Measurements from ENCODE around the gene SLC43A1.
"Not testable (repeated sequence)": the region's sequence is repeated elsewhere in the genome, so short reads cannot be mapped to it uniquely, and the experiment has no call there.

SLC43A1 gene

DNA sequence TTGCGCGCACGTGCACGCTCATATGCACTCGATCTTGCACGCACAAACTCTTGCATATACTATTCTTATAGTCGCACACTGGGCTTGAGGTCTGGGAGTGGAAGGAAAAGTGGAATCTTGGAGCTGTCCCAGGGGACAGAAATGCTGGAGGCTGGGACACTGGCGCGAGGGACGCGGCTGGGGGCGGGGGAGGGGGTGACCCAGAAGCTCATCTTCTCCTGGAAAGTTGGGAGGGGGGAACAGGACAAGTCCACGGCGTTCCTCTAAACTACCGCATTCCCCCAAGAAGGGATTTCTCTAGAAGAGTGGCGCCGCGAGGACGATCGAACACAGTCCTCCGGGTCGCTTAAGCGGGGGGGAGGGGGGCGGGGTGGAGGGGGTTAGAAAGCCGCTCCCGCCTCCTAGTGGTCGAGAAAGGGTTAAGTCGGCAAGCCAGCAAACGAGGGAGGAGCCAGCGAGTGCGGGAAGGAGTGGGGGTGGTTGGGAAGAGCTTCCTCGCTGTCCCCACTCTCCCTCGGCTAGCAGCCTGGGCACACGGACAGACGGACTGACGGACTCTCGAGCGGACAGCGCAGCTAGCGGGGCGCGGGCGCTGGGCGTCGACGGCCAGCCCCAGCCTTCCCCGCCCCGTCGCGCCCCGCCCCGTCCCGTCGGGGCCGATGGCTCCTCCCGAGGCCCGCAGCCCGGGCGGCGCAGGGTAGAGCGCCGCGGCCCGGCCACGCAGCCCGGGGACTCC lies 55.3 kb downstream of the SLC43A1 start, which contains the start of gene RTN4RL2:
Gene RTN4RL2 (plus strand): TSS at position 507 of the 736 bp plus-strand sequence. CDS start 338 bp downstream, outside the sequence.
- peak; percentile 75 for DNase-seq

DNA sequence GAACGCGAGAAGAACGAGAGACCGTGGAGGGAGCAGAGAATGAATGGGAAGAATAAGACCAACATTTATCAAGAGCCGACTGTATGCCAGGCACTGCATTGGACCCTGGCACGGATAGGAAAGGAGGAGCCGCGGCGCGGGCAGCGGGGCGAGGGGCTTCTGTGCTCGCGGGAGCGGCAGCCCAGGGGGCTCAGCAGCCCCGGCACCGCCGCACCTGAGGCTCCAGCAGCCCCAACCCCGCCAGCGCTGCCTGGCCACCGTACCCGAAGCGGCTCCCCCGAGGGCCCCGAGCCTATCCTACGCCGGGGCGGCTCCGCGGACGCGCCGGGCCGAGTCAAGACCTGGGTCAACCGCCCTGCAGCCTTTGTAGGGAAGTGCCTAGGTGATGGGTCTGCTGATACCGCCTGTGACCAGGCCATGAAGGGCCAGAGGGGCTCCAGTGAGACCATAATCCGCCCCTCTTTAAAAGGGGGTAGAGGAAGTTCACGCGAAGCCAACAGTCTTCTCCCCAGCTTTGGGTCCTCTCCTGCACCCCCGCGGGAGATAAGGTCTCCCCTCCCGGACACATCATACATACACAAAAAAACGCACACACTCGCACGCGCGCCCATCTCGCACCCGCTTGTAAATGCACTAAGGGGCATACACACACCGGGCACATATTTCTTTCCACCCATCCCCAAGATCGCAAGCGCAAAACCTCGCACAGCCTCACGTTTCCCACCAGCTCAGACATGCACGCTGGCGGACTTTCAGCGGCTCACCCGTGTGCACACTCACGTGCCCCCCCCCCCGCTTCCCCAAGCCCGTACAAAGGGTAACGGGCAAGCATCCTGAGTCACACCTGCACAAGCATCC lies 56.1 kb downstream of the SLC43A1 start:
- DNase-seq, result peak; percentile 68

DNA sequence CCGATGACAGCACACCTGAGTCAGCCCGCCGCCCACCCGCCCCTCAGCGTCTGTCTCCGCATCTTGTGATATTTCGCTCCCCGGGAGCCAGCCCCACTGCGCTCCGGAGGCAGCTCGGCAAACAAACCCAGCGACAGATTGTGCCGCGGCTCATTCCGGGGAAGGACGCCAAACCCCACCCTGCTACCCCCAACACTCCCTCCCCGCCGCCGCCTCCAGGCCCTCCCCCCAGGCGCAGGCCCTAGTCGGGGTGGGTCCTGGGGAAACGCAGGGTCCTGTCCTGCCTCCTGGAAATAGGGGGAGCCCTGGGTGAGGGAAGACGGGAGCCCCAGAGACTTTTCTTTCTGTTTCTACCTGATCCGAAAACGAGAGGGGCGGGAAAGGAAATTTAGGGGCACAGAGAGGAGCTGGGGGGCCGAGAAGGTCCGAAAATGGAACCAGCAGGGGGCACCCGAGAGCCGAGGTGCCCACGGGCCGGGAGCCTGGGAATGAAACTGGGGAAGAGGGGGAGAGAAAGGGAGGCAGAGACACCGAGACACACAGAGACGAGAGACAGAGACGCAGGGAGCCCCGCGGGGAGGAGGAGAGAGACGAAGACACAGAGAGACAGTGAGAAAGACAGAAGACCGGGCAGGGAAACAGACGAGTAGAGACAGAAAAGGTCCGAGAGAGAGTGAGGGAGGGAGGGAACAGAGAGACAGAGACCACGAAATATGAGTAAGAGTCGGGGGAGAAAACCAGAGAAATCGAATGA lies 56.9 kb downstream of the SLC43A1 start:
- DNase-seq, result peak; percentile 85

DNA sequence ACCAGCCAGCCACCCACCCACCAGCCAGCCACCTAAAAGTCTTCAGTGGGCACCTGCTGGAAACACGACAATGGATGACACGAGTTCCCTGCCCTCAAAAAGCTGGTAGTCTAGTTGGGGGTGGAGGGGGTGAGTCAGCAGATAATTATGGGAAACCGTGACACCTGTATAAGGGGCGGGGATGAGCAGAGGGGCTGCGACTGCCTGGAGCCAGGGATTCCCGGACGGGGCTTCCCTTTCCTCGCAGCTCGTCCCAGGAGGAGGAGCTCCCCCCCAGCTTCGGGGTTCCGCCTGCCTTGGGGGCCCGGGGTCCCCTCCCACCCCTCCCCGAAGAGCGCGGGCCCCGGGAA lies 57.5 kb downstream of the SLC43A1 start:
- DNase-seq, result no peak

DNA sequence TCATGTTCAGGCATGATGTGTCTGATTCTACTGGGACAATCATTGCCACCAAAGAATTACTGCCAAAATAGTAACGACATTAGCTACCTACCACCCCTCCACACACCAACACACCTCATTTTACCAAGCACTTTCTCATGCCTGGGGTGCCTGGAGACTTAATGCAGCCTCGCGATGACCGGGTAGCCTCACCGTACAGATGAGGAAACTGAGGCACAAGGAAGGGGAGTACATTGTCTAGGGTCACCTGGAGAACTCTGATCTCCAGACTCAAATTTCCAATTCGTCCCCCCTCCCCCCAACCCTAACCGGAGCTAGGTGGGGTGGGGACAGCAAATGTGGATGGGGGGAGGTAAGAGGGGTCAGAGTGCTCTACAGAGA lies 57.9 kb downstream of the SLC43A1 start:
- no peak for DNase-seq

DNA sequence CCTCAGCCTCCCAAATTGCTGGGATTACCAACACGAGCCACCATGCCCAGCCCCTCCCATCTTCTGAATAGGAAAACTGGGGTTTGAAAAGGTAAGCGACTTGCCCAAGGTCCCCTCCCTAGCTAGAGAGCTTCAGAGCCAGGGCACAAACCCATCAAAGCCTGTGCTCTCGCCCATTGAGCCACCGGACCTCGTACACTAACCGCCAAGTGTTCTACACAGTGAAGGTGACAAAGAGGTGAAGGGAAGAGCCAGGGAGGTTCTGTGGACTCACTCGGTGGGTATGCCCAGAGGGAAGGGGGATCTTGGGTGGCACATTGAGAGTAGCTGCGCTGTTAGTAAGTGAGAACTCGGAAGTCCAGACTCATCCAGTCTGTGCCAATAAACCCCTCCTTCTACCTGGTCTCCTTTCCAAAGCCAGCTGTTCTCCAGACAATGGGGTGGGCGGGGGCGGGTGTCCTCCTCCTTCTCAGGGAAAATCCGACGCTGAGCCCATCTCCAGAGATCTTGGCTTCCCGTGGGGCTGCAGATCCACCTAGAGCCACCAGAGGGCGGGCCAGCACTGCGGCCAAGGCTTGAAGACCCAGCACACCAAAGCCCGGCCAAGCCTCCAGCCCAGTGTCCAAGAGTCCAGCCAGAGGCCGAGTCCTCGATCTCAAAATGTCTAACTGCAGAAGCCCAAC lies 58.4 kb downstream of the SLC43A1 start:
- peak; percentile 89 for DNase-seq

DNA sequence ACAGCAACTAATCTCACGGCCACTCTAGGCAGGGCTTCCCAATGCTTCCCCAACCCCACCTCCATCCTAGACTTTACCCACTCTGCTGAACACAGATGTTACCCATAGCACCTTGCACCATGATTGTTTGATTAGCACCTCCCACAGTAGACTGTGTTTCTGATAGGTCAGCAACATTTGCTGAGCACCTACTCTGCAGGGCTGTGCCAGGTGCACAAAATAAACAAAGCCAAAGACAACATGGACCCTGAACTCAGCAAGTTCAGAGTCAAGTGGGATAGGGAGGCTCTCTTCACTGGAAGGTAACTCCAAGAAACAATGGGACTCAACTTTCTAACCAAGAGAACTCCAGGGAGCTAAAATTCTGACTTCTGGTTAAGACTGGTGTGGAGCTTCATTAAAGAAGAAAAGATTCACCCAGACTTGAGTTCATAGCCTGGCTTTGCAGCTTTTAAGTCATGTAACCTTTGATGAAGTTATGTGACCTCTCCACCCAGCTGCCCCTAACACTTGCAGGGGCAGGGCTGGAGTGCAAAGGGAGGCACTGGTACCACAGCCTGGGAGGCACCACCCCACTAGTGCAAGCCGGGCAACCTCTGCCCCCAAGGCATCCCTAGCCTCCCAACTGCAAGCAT lies 61.8 kb downstream of the SLC43A1 start:
- no peak for DNase-seq

DNA sequence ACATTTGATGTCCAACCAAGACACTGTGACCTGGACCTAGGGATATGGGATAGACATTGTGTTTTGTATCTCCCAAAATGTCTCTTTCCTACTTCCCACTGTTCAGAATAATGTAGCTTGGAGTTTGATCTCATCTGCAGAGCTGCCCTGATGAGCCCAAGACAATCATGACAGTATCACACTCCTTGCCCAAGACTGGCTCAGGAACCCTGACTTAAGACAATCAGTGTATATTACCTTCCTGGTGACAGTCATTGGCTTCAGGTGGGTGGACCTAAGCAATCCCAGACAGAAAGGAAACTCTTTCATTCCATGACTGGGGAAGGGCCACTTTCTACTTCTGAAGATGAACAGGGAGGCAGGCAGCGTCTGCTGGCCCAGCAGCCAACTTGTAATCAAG lies 69.4 kb downstream of the SLC43A1 start:
- no peak for DNase-seq

DNA sequence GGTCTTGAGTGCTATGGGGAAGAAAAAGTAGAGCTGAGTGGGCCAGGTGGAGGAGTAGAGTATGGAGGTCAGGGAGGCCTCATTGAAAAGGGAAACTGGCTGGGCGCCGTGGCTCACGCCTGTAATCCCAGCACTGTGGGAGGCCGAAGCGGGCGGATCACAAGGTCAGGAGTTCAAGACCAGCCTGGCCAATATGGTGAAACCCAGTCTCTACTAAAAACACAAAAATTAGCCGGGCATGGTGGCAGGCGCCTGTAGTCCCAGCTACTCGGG lies 70.4 kb downstream of the SLC43A1 start:
- not testable (repeated sequence) for DNase-seq

DNA sequence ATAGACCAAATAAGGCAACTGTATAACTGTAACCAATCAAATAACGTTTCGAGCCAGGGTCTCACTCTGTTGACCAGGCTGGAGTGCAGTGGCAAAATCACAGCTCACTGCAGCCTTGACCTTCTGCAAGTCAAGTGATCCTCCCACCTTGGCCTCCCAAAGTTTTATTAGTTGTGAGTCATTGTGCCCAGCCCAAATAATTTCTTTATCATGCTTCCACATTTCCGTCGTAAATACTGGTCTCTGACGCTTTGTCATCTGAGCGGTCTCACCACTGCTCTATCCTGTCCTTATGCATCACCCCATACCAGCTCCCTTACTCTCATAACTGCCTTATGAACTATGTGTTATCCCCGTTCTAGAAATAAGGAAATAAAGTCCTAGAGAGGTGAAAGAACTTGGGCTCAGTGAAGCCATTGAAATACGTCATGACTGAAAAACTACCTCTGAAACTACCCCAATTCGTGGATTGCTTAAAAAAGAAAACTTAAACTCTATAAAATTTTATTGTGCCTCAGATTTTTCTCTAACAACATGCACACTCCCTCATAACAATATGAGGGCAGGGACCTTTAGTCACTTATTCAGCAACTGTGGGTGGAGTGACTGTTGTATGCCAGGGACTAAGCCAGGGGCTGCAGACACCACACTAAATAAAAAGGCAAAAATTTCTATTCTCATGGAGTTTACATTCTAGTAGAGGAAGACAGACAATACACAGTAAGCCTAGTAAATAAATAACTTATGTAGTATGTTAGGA lies 71.0 kb downstream of the SLC43A1 start:
- no peak for DNase-seq

DNA sequence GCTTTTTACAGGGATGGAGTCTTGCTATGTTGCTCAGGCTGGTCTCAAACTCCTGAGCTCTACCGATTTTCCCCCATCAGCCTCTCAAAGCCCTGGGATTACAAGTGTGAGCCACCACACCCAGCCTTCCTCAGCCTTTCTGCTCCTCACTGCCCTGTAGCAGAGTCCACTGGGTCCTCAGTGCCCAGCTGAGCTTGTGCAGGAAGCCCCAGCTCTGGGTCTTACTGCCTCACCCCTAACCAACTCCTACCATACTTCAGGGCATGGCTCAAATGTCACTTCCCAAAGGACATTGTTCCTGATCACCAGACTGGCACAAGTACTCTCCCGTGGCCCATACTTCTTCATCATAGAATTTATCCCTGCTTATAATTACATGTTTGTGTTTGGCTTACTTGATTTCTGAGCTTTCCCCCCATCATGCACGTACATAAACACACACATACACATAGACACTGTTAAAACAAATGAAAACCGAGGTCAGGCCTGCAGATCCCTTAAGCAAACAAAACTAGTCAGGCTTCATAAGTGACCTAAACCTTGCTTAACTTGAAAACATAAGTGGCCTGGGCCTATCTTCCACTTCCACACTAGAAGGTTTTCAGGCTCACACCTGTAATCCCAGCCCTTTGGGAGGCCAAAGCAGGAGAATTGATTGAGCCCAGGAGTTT lies 74.6 kb downstream of the SLC43A1 start:
- DNase-seq, result no peak

DNA sequence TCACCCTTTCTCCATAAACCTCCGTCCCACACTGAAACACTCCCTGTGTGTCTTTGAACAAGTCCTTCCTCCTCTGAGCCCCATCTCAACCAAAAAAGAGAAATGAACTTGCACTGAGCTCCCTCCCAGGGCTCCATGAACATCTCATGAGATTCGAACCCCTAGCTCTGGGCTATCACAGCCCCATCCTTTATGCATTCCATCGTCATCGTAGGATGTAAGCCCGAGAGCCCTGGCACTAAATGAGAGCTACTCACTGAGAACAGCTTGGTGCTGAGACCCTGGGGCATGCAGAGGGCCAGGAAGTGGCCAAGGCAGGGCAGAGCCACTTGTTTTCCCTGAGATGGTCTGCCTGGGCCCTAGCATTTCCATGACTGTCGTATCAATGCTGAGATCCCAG lies 75.7 kb downstream of the SLC43A1 start:
- no peak for DNase-seq

DNA sequence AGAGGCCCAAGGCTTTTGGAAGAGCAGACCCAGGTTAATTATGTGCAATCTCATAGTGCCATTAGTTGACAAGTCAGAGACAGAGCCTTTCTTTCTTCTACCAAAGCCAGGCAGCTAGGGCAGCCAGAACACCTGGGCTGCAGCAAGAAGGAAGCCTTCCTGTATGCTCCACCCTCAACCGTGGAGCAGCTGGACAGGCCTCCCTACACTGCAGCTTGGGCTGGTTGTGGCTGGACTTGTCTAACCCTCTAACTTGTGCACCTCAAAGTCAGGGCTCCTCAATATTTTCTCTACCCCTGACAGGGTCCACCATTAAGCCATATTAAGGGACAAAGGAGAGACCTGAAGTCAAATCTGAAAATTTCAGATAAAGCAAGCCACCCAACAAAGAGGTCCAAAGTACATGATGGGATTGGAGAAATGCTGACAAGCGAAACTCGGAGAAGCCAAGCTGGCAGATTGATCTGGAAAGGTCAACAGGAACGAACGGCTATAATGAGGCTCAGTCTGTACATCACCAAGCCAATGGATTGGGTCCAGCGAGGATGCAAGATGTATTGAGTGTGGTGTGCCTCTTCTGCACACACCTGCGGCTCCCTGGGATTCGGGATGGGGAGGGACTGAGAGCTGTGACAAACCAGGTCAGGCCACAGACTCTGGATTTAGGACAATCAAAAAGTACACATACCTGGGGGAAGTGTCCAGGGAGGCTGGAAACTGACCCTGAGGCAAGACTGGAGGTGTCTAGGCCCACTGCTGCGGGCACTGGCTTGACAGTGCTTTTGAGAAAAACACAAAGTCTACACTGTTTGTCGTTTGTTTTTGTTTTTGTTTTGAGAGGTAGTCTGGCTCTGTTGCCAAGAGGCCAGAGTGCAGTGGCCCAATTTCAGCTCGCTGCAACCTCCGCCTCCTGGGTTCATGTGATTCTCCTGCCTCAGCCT lies 76.9 kb downstream of the SLC43A1 start:
- DNase-seq, result no peak

DNA sequence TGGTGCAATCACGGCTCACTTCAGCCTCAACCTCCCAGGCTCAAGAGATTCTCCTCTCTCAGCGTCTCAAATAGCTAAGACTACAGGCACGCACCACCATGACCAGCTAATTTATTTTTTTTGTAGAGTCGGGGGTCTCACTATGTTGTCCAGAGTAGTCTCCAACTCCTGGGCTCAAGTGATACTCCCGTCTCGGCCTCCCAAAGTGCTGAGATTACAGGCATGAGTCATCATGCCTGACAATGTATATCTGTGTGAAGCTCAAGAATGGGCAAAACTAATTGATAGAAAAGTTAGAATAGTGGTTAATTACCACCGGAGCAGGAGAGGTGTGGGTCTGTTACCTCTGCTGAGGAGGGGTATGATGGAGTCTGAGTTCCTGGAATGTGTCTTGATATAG lies 79.5 kb downstream of the SLC43A1 start:
- no peak for DNase-seq

DNA sequence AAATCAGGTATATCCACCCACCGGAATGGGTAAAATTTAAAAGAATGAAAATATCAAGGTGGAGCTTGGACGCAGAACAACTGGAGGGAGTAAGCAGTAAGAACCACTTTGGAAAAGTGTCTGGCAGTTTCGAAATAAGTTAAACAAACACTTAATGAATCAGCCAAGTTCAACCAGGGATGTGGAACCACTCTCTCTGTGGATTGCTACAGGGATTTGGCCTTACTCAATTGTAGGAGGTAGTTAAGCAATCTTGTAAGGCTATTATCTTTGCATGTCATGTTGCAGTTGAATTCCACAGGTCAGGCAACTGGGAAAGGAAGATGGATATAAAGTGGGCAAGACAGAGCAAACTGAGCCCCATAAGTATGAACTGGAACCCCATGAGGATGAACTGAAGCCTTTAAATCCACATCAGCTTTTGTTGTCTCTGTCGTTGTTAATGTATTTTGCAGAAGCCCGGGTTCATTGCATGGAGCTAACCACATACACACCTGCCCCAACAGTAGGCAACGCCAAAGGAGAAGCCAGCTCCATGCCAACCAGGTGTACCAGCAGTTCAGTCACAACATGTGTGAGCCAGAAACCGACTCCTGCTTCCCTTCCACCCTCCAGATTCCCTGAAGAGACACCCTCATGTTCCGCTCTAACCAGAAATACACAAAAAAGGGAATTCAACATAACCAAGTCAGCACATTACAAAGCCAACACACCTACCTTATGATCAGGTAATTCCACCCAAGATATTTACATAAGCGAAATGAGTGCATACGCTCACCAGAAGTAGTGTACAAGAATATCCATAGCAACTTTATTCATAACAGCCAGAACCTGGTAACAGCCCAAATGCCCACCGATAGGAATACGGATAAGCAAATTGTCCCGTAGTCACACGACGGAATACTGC lies 80.6 kb downstream of the SLC43A1 start:
- no peak for DNase-seq
